Measurements from ENCODE around the gene DMXL1.
A peak's percentile ranks its signal among the peaks of the same experiment; 100 is the strongest.

DMXL1 gene, protein sequence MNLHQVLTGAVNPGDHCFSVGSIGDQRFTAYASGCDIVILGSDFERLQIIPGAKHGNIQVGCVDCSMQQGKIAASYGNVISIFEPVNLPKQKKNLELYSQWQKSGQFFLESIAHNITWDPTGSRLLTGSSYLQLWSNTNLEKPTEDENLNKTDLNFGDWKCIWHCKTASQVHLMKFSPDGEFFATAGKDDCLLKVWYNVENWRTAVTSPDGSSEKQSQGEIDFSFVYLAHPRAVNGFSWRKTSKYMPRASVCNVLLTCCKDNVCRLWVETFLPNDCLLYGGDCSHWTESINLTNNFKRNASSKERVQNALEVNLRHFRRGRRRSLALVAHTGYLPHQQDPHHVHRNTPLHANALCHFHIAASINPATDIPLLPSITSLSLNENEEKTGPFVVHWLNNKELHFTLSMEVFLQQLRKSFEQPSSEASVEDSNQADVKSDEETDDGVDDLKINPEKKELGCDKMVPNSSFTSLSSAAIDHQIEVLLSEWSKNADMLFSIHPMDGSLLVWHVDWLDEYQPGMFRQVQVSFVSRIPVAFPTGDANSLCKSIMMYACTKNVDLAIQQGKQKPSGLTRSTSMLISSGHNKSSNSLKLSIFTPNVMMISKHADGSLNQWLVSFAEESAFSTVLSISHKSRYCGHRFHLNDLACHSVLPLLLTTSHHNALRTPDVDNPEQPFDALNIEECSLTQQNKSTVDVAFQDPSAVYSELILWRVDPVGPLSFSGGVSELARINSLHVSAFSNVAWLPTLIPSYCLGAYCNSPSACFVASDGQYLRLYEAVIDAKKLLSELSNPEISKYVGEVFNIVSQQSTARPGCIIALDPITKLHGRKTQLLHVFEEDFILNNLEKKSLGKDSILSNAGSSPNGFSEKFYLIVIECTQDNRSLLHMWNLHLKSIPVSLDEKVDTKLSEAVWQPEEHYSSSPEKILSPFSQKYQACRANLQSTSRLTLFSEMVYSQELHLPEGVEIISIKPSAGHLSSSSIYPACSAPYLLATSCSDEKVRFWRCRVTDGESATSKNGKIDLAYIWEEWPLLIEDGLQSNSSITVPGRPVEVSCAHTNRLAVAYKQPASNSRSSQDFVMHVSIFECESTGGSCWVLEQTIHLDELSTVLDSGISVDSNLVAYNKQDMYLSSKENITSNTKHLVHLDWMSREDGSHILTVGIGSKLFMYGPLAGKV (N-terminal part only)

GRCh38 chr5:119070828-119071560 is at the start of gene DMXL1:
DMXL1 (plus strand) TSS chr5:119071087; CDS start chr5:119071570, 483 bp downstream.
- DNase-seq: peak; percentile 95 to 97

GRCh38 chr5:119021149-119021732 is 49.6 kb upstream of the DMXL1 start:
- no peak for DNase-seq

DNA sequence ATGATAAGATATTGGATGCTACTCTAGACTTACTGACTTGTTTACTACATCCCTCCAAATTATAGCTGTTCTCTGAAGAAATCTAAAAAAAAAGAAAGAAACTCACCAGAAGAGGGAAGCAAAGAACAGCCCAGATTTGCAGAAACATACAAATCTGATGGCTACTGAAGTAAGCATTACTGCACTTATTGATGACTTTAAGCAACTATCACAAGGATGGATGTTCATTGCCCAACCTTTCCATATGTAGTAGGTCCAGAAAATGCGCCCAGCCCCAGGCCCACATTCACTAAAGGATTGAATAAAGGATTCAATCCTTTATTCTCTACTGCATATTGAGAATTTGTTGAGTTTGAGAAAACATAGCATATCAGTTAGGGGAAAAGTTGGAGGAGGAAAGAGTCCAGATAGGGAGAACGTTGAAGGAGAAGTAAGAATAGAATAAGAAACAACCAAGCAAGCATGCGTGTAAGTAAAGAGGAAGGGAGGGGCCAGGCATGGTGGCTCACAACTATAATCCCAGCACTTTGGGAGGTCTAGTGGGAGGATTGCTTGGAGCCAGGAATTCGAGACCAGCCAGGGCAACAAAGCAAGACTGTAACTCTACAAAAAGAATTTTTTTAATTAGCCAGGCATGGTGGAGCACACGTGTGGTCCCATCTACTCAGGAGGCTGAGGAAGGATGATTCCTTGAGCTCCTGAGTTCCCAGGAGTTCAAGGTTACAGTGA is 48.7 kb upstream of the DMXL1 start:
- DNase-seq: peak in 1 of 2 donors; percentile 53

- no peak for DNase-seq
These were observed 48.1 kb upstream of the DMXL1 start for GRCh38 chr5:119022773-119023172.

DNA sequence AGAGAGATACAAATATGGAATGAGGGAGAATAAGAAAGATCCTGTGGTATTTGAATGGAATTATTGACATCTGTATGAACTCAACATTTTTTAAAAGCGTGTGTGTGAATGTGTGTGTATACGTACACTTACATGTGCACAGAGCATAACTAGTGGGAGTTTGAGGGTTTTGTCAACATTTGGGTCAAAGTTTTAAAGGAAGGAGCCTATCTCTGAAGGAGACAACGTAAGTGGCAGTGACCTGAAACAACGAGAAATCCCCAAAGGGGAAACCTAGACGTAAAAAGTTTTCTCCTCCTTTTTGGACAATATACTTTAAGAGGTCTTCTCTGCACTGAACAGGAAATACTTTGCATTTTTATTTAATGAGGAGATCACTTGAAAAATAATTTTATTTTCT is 42.3 kb upstream of the DMXL1 start:
- DNase-seq: no peak

DNA sequence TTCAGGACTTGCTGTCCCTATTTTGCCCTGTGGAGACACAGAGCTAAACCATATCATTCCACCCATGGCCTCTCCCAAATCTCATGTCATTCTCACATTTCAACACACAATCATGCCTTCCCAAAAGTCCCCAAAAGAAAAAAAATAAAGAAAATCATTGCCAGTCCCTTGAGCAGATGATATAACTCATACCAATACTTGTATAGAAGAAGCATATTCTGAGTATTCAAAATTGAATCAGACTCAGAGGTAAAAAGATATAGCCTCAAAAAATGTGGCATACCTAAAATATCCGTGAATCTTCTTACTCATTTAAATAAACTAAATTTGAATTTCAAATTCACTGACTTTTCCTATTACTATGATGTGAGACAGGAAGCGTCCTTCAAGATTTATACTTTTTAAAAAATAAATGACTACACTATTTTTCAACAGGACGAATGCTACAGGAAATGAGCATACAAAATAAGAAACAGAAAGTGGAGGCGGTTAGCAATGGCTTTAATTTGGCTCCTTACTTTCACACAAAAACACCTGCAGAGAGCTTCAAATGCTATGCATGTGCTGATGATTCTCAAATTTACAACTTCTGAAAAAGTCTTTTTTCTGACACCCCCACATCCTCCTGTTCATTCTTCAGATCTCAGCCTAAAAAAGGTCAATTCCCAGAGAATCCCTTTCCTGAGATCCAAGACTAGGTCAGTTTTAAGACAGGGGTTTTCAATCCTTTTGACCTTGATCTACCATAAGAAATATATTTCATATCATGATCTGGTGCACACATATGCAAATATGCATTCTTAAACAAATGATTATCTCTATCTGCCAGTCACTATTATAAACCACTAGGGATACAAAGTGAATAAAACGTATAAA is 39.6 kb upstream of the DMXL1 start:
- DNase-seq: peak in 1 of 2 donors; percentile 16

DNA sequence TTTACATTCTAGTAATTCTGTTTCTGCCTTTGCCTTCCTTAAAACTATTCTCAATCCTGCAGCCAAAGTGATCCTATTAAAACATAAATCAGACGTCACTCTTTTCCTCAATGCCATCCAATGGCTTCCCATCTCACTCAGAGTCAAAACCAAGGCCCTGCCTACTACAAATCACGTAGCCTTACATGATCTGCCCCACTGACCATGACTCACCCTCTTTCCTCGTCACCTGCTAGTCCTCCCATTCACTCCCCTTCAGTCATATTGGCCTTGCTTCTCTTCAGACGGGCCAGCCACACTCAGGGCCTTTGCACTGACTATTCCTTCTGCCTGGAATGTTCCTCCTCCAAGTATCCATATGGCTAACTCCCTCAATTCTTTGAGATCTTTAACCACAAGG is 39.0 kb upstream of the DMXL1 start:
- DNase-seq: peak in 1 of 2 donors; percentile 20

GRCh38 chr5:119032656-119033055 is 38.2 kb upstream of the DMXL1 start:
- DNase-seq: peak in 1 of 2 donors; percentile 74

GRCh38 chr5:119033135-119033534 is 37.8 kb upstream of the DMXL1 start:
- DNase-seq: no peak

DNA sequence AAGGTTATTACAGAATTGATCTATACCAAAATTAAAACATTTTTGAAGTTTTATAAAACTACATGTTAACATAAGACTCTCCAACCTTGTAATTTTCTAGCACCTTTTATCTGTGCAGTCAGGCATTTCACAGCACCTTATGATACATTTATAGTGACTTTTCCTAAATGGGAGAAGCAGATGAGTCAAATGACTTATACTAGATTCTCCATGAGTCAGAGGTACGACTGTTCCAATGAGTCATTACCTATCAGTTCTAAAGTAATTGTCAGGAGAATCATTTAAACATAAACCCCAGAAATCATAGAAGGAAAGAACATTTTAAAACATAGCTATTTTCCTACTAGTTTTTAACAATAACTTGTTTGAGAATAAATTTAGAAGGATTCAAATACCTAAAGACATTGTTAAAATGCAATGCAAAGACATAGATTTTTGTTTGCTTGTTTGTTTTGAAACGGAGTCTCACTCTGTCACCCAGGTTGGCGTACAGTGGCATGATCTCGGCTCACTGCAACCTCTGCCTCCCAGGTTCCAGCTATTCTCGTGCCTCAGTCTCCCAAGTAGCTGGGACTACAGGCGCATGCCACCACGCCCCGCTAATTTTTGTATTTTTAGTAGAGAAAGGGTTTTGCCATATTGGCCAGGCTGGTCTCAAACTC is 34.7 kb upstream of the DMXL1 start:
- DNase-seq: peak in 1 of 2 donors; percentile 35

- no peak for DNase-seq
These were observed 33.2 kb upstream of the DMXL1 start for GRCh38 chr5:119037496-119038215.

- no peak for DNase-seq
These were observed 22.6 kb upstream of the DMXL1 start for GRCh38 chr5:119048246-119048645.

- peak in 1 of 2 donors; percentile 30 for DNase-seq
These were observed 20.9 kb upstream of the DMXL1 start for GRCh38 chr5:119049824-119050449.

GRCh38 chr5:119054101-119054500 is 16.8 kb upstream of the DMXL1 start:
- no peak for DNase-seq

DNA sequence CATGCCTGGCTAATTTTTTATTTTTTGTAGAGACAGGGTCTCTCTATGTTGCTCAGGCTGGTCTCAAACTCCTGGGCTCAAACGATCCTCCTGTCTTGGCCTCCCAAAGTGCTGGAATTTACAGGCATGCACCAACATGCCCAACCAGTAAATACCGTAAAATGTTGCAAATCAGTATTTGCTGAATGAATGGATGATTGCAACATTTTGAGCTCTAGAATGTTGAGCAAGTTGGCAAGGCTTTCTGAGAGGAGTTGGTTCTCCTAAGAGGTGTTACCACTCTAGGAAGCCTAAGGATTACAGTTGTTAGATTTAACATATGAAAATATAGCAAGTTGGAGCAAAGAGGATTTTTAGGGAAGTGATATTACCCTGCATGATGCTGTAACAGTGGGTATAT is 15.6 kb upstream of the DMXL1 start:
- DNase-seq: no peak

- DNase-seq: no peak
These were observed 11.8 kb upstream of the DMXL1 start for GRCh38 chr5:119058979-119059529.

DNA sequence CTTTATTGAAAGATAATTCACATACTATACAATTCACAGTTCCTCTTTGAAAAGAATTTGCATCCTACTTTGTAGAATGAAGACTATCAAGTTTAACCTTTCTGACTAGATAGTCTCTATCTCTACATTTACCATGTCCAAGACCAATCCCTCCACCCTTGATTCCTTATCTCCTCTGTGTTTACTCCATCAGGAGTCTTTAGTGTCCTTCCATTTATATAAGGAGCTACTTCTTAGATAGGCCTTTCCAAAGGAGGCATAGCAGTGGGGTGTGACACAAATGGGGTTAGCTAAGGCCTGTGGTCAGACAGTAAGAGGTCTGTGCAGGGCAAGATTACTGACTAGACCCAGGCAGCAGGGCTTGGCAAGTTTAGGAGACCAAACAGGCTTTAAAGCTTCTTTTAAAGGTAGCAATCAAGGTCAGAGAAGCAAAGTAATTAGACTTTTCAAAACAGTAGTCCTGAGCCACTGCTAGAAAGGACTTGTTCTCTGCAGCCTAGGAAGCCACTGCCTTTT is 11.1 kb upstream of the DMXL1 start:
- DNase-seq: no peak
